ENCODE measurements around the gene BEST3. TPM values are rescaled to one million over a fixed set of nuclear protein-coding genes. Genes with fewer than 3 reads are reported as not detected.

The BEST3 gene
- total RNA-seq, 1 experiment from 2014 or later = not detected

- ChIA-PET POLR2A (no interaction called here), CTCF (interaction anchor here (1.2 to 3.0 kb wide), 3 partner anchors 12 to 81 kb away, joined by 3 to 15 read pairs (median 8); no protein-coding TSS in a partner anchor)
- Mint-ChIP-seq H3K4me1 (no peaks in the 10 kb centered on the region), H3K27ac (no peak overlapping the region), H3K9me3 (no peaks in the 10 kb centered on the region), H3K4me3 (no peak overlapping the region), H3K36me3 (no peaks in the 10 kb centered on the region), H3K27me3 (ENCODE audit: low read depth) (no peaks in the 10 kb centered on the region; the same call in 1 of the 2 replicates)
- DNase-seq (ENCODE audit: low spot score) = no peak
- TF ChIP-seq JAZF1 (CRISPR knock-in tag; IDR thresholded peaks at IDR 0.05) (no peak), SMAD3 (CRISPR knock-in tag; IDR thresholded peaks at IDR 0.05; ENCODE audit: borderline replicate concordance) (no peak), HMGXB4 (CRISPR knock-in tag; IDR thresholded peaks at IDR 0.05) (no peak), CBFB (CRISPR knock-in tag; IDR thresholded peaks at IDR 0.05; ENCODE audit: low read depth) (no peak), ZNF416 (CRISPR knock-in tag; IDR thresholded peaks at IDR 0.05) (no peak), ZNF121 (CRISPR knock-in tag; IDR thresholded peaks at IDR 0.05) (no peak), HMGA2 (CRISPR knock-in tag; IDR thresholded peaks at IDR 0.05) (no peak), AR (CRISPR knock-in tag; IDR thresholded peaks at IDR 0.05) (no peak)
- no peak for ATAC-seq
Measured at GRCh38 chr12:69651922-69652321, 47.2 kb downstream of the BEST3 start.

GRCh38 chr12:69649529-69649928 lies 49.6 kb downstream of the BEST3 start:
- DNase-seq (ENCODE audit: low spot score) = no peak
- no peaks in the 10 kb centered on the region for H3K9me3 Mint-ChIP-seq
- no peak for ATAC-seq
- H3K4me3 Mint-ChIP-seq = no peak overlapping the region
- H3K36me3 Mint-ChIP-seq = no peaks in the 10 kb centered on the region
- no peaks in the 10 kb centered on the region for H3K4me1 Mint-ChIP-seq
- ChIA-PET CTCF (interaction anchor here (1.2 kb wide), 1 partner anchor 10 kb away, joined by 4 read pairs; no protein-coding TSS in a partner anchor), POLR2A (no interaction called here)
- H3K27ac Mint-ChIP-seq = no peak overlapping the region
- no peaks in the 10 kb centered on the region; the same call in 1 of the 2 replicates for H3K27me3 Mint-ChIP-seq (ENCODE audit: low read depth)
- TF ChIP-seq FOXK1 (CRISPR knock-in tag; IDR thresholded peaks at IDR 0.05) (no peak), MLX (CRISPR knock-in tag; IDR thresholded peaks at IDR 0.05) (no peak), ZNF425 (CRISPR knock-in tag; conservative IDR thresholded peaks at IDR 0.05) (no peak), CBFB (CRISPR knock-in tag; IDR thresholded peaks at IDR 0.05; ENCODE audit: low read depth) (no peak), AR (CRISPR knock-in tag; IDR thresholded peaks at IDR 0.05) (no peak), SOX15 (CRISPR knock-in tag; IDR thresholded peaks at IDR 0.05) (no peak), ARID4B (CRISPR knock-in tag; IDR thresholded peaks at IDR 0.05; ENCODE audit: borderline replicate concordance) (no peak), MXD4 (CRISPR knock-in tag; IDR thresholded peaks at IDR 0.05; ENCODE audit: borderline replicate concordance) (no peak), ATF1 (CRISPR knock-in tag; IDR thresholded peaks at IDR 0.05) (no peak), ZNF232 (CRISPR knock-in tag; IDR thresholded peaks at IDR 0.05) (no peak), E2F1 (CRISPR knock-in tag; IDR thresholded peaks at IDR 0.05) (no peak), TCF7 (CRISPR knock-in tag; IDR thresholded peaks at IDR 0.05; ENCODE audit: low read depth) (no peak)

All from WTC11 (cell line).